OCI-LY1 (cell line): ENCODE results near the gene SH3RF1.

Experiments
- H2AFZ ChIP-seq: fragments of 200-600 bp; sonication (generic), shearing (Covaris generic); 2 replicates; pipeline ENCODE4 v1.6.0; 2014; ENCODE audit warnings: antibody characterized with exemption, mild to moderate bottlenecking, low read length
- H3F3A ChIP-seq: fragments of 200-600 bp; sonication (generic), shearing (Covaris generic); 2 replicates; pipeline ENCODE4 v1.6.0; 2014; ENCODE audit warnings: mild to moderate bottlenecking, antibody characterized with exemption, low read length, moderate library complexity; ENCODE audit not compliant: insufficient read depth
- H3K27ac ChIP-seq: fragments of 200-600 bp; sonication (generic); 2 replicates; pipeline ENCODE4 v1.5.1; 2014; ENCODE audit warnings: low read length, mixed run types, mild to moderate bottlenecking, low read depth; ENCODE audit not compliant: poor library complexity, severe bottlenecking
- H3K27me3 ChIP-seq: fragments of 200-600 bp; sonication (generic); 2 replicates; pipeline ENCODE4 v1.6.0; 2014; ENCODE audit warnings: antibody characterized with exemption, mild to moderate bottlenecking, low read length, moderate library complexity; ENCODE audit not compliant: insufficient read depth
- H3K36me3 ChIP-seq: fragments of 200-600 bp; sonication (generic); 2 replicates; pipeline ENCODE4 v1.6.1; 2014; ENCODE audit warnings: mild to moderate bottlenecking, antibody characterized with exemption, low read length, moderate library complexity, mixed read lengths; ENCODE audit not compliant: insufficient read depth
- H3K4me1 ChIP-seq: fragments of 200-600 bp; sonication (generic); 2 replicates; pipeline ENCODE4 v1.5.1; 2014; ENCODE audit warnings: mild to moderate bottlenecking, low read length, moderate library complexity; ENCODE audit not compliant: insufficient read depth, severe bottlenecking
- H3K4me2 ChIP-seq: fragments of 200-600 bp; sonication (generic), shearing (Covaris generic); 2 replicates; pipeline ENCODE4 v1.6.1; 2014; ENCODE audit warnings: low read length
- H3K4me3 ChIP-seq: fragments of 200-600 bp; sonication (generic); 2 replicates; pipeline ENCODE4 v1.5.1; 2014; ENCODE audit warnings: low read length, low read depth, mild to moderate bottlenecking, mixed read lengths; ENCODE audit not compliant: poor library complexity, severe bottlenecking
- H3K79me2 ChIP-seq: fragments of 200-600 bp; shearing (Covaris generic); 2 replicates; pipeline ENCODE4 v1.6.1; 2016; ENCODE audit warnings: mixed run types, low read length, mixed read lengths; ENCODE audit not compliant: insufficient read depth
- H3K9ac ChIP-seq: fragments of 200-600 bp; sonication (generic), shearing (Covaris generic); 2 replicates; pipeline ENCODE4 v1.6.1; 2014; ENCODE audit warnings: mild to moderate bottlenecking, low read length, mixed read lengths
- H3K9me2 ChIP-seq: fragments of 200-600 bp; sonication (generic), shearing (Covaris generic); 2 replicates; pipeline ENCODE4 v1.6.1; 2014; ENCODE audit warnings: low read depth, mild to moderate bottlenecking, low read length, mixed read lengths
- H3K9me3 ChIP-seq: fragments of 200-600 bp; shearing (Covaris generic); 2 replicates; pipeline ENCODE4 v1.6.1; 2014; ENCODE audit warnings: low read length, mixed read lengths
- H4K20me1 ChIP-seq: fragments of 200-600 bp; sonication (generic), shearing (Covaris generic); 2 replicates; pipeline ENCODE4 v1.6.0; 2016; ENCODE audit warnings: mild to moderate bottlenecking, low read length; ENCODE audit not compliant: insufficient read depth
- EZH2 ChIP-seq: fragments of 200-600 bp; sonication (generic), shearing (Covaris generic); IDR thresholded peaks from 2 replicates; pipeline ENCODE4 v1.8.0; 2017; ENCODE audit warnings: borderline replicate concordance, mixed run types, mild to moderate bottlenecking, antibody characterized with exemption, low read length, moderate library complexity, mixed read lengths
- TF ChIP-seq, protein P1 (sequence below): fragments of 200-600 bp; sonication (generic), shearing (Covaris generic); IDR thresholded peaks from 2 replicates; pipeline ENCODE4 v1.5.1; 2017; ENCODE audit warnings: mild to moderate bottlenecking, antibody characterized with exemption, low read length, moderate library complexity, mixed read lengths

Gene SH3RF1

DNA sequence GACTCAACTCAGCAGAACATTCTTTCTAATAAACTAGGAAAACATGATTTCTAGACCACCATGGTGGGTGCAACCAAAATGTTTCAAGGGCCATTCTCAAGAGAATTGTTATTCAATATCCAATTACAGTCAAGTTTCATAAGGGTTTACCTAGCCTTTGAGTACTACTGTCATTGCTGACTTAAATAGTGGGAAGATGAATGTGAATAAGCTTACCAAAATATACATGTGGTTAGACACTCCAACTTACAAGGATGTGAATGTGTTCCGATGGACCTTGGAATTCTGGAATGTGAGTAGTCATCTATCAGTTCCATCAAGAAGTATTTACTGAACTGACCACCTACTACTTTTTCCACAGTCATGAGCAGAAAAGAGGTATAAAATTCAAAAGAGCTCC is 16.9 kb downstream of the SH3RF1 start:
- Histone ChIP-seq H3K4me3 (no peak overlapping the region), H3K79me2 (no peaks in the 10 kb centered on the region), H3K4me1 (no peaks in the 10 kb centered on the region), H3F3A (no peaks in the 10 kb centered on the region), H4K20me1 (no peaks in the 10 kb centered on the region), H3K4me2 (no peak overlapping the region), H3K9me2 (no peaks in the 10 kb centered on the region), H3K27ac (no peak overlapping the region), H3K9ac (no peak overlapping the region), H3K27me3 (no peaks in the 10 kb centered on the region), H3K9me3 (no peaks in the 10 kb centered on the region), H3K36me3 (no peaks in the 10 kb centered on the region), H2AFZ (no peak overlapping the region)
- TF ChIP-seq, protein P1, sequence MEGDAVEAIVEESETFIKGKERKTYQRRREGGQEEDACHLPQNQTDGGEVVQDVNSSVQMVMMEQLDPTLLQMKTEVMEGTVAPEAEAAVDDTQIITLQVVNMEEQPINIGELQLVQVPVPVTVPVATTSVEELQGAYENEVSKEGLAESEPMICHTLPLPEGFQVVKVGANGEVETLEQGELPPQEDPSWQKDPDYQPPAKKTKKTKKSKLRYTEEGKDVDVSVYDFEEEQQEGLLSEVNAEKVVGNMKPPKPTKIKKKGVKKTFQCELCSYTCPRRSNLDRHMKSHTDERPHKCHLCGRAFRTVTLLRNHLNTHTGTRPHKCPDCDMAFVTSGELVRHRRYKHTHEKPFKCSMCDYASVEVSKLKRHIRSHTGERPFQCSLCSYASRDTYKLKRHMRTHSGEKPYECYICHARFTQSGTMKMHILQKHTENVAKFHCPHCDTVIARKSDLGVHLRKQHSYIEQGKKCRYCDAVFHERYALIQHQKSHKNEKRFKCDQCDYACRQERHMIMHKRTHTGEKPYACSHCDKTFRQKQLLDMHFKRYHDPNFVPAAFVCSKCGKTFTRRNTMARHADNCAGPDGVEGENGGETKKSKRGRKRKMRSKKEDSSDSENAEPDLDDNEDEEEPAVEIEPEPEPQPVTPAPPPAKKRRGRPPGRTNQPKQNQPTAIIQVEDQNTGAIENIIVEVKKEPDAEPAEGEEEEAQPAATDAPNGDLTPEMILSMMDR: no peak
- no peak for TF ChIP-seq EZH2

- Histone ChIP-seq H3K9me2 (no peaks in the 10 kb centered on the region), H3K36me3 (no peaks in the 10 kb centered on the region), H3K4me3 (no peak overlapping the region), H4K20me1 (no peaks in the 10 kb centered on the region), H3K79me2 (no peaks in the 10 kb centered on the region), H3K27ac (no peak overlapping the region), H3K4me2 (no peak overlapping the region), H2AFZ (no peak overlapping the region), H3F3A (no peaks in the 10 kb centered on the region), H3K4me1 (no peaks in the 10 kb centered on the region), H3K27me3 (no peaks in the 10 kb centered on the region), H3K9me3 (no peaks in the 10 kb centered on the region), H3K9ac (no peak overlapping the region)
- TF ChIP-seq EZH2: no peak
- TF ChIP-seq, protein P1: no peak
Observed at GRCh38 chr4:169253113-169253671, 17.6 kb downstream of the SH3RF1 start.

DNA sequence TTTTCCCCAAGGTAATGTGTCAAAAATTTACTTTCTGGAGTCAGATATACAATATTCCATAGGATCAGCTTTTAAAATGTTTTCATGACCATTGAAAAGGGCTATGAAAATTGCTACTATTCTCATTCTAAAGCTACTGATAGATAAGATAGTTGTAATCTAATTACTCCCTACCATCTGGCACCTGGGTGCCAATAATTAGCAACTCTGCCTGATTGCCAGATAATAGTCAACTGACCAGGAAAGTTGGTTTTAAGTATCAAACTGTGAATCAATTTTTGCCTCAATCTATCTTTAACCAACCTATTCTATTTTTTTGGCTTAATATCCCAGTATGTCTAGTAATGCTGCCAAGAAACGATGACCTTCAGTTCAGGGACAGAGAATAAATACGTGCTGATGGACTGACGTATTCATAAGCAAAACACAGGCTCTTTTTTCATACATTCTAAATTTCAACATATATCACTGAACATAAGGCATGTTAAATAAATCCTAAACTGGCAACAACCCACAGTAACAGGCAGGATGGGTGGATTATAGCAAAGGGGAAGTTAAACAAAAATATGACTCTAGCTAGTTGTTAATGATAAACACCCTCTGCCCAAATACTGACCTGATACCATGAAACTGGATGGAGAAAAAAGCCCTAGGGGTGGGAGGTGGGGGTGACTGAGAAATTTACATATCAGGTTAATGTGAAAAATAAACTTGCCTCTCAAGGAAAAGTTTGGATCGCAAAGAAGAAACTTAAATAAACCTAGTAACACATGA is 18.2 kb downstream of the SH3RF1 start:
- Histone ChIP-seq H3K9me3 (no peaks in the 10 kb centered on the region), H4K20me1 (no peaks in the 10 kb centered on the region), H3K9ac (no peak overlapping the region), H3K9me2 (no peaks in the 10 kb centered on the region), H2AFZ (no peak overlapping the region), H3K4me3 (no peak overlapping the region), H3K27ac (no peak overlapping the region), H3K4me1 (no peaks in the 10 kb centered on the region), H3F3A (no peaks in the 10 kb centered on the region), H3K4me2 (no peak overlapping the region), H3K36me3 (no peaks in the 10 kb centered on the region), H3K27me3 (no peaks in the 10 kb centered on the region), H3K79me2 (no peaks in the 10 kb centered on the region)
- TF ChIP-seq EZH2: no peak
- TF ChIP-seq, protein P1: no peak
